ENCODE results near the gene GNB2.

DNA sequence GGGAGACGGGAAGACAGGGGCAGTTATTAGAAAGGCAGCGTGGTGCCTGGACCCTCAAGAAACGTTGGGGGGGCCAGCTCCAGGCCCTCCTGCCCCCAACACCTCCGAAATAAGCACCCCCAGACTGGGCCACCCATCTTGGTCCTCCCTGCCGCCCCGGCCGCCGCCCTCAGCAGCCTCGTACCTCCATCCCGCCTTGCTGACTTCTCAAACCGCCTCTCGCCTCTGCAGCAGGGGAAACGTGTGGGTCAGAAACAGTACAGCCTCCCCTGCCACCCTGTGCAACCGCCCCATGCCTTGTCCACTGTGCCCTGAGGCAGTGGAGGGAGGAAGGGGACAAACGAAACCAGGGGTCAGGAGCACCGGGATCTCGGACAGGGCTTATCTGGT lies 13.3 kb downstream of the GNB2 start:
- TF ChIP-seq, protein P1, sequence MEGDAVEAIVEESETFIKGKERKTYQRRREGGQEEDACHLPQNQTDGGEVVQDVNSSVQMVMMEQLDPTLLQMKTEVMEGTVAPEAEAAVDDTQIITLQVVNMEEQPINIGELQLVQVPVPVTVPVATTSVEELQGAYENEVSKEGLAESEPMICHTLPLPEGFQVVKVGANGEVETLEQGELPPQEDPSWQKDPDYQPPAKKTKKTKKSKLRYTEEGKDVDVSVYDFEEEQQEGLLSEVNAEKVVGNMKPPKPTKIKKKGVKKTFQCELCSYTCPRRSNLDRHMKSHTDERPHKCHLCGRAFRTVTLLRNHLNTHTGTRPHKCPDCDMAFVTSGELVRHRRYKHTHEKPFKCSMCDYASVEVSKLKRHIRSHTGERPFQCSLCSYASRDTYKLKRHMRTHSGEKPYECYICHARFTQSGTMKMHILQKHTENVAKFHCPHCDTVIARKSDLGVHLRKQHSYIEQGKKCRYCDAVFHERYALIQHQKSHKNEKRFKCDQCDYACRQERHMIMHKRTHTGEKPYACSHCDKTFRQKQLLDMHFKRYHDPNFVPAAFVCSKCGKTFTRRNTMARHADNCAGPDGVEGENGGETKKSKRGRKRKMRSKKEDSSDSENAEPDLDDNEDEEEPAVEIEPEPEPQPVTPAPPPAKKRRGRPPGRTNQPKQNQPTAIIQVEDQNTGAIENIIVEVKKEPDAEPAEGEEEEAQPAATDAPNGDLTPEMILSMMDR (optimal IDR thresholded peaks at IDR 0.05 in 1 of 3, IDR thresholded peaks at IDR 0.05 in 1 of 3, conservative IDR thresholded peaks at IDR 0.05 in 1 of 3; ENCODE audit: extremely low read depth in 1 of 3, insufficient read depth in 2 of 3, low read length in 3 of 3), result no peak
- no peak for TF ChIP-seq EZH2 (IDR thresholded peaks at IDR 0.05; ENCODE audit: low read length)
